GM12878 (cell line): ENCODE results near the gene CARS2. TPM values are rescaled to one million over a fixed set of nuclear protein-coding genes. Genes with fewer than 3 reads are reported as not detected.

Source experiments
- BHLHE40 ChIP-seq, 2 experiments: fragments of 450-650 bp in 1 of 2; IDR thresholded peaks; 2 replicates each; pipeline ENCODE4 v1.6.1; 2011 to 2017; ENCODE audit warnings: low read depth in 2 of 2, borderline replicate concordance in 1 of 2, improper control_type of control experiment in 1 of 2, low read length in 1 of 2, mild to moderate bottlenecking in 1 of 2
- BMI1 ChIP-seq: fragments of 450-650 bp; IDR thresholded peaks from 2 replicates; pipeline ENCODE4 v1.6.1; 2016; ENCODE audit warnings: mild to moderate bottlenecking, moderate library complexity, borderline replicate concordance
- CBFB ChIP-seq: IDR thresholded peaks from 2 replicates; pipeline ENCODE4 v1.6.1; 2016; ENCODE audit warnings: antibody characterized with exemption, low read depth
- CEBPB ChIP-seq, 2 experiments: fragments of 150-350 bp in 1 of 2; IDR thresholded peaks; 2 replicates each; pipeline ENCODE4 v1.6.1; 2012 to 2014; ENCODE audit warnings: low read depth in 2 of 2, low read length in 2 of 2, borderline replicate concordance in 1 of 2, inconsistent platforms in 1 of 2
- CREM ChIP-seq: IDR thresholded peaks from 2 replicates; pipeline ENCODE4 v1.6.1; 2014; ENCODE audit warnings: antibody characterized with exemption, low read depth
- EGR1 ChIP-seq, 2 experiments: IDR thresholded peaks; 1 replicate in 1 of 2; 2 replicates in 1 of 2; pipeline ENCODE4 v1.6.1; 2011 to 2012; ENCODE audit warnings: low read depth in 2 of 2, low read length in 2 of 2, borderline replicate concordance in 1 of 2, mild to moderate bottlenecking in 1 of 2, moderate library complexity in 1 of 2
- ESRRA ChIP-seq: IDR thresholded peaks from 2 replicates; pipeline ENCODE4 v1.6.1; 2012; ENCODE audit warnings: mild to moderate bottlenecking, low read length, improper control_type of control experiment
- ETV6 ChIP-seq, 2 experiments: fragments of 450-650 bp in 1 of 2; IDR thresholded peaks in 1 of 2; conservative IDR thresholded peaks in 1 of 2; 2 replicates each; pipeline ENCODE4 v1.6.1; 2014; ENCODE audit warnings: antibody characterized with exemption in 1 of 2, borderline replicate concordance in 1 of 2, low read depth in 1 of 2, mild to moderate bottlenecking in 1 of 2, moderate library complexity in 1 of 2
- FOXK2 ChIP-seq: fragments of 450-650 bp; IDR thresholded peaks from 2 replicates; pipeline ENCODE4 v1.6.1; 2017; ENCODE audit warnings: mild to moderate bottlenecking, moderate library complexity
- HCFC1 ChIP-seq: fragments of 150-350 bp; IDR thresholded peaks from 2 replicates; pipeline ENCODE4 v1.6.1; 2014; ENCODE audit warnings: low read length
- IKZF1 ChIP-seq: fragments of 450-650 bp; conservative IDR thresholded peaks from 2 replicates; pipeline ENCODE4 v1.6.1; 2017; ENCODE audit warnings: antibody characterized with exemption, mild to moderate bottlenecking
- LARP7 ChIP-seq: fragments of 450-650 bp; IDR thresholded peaks from 2 replicates; pipeline ENCODE4 v1.6.1; 2017; ENCODE audit warnings: mild to moderate bottlenecking
- MYB ChIP-seq: fragments of 150-350 bp; IDR thresholded peaks from 2 replicates; pipeline ENCODE4 v1.6.1; 2014; ENCODE audit warnings: mild to moderate bottlenecking, low read depth, low read length, borderline replicate concordance
- NFYA ChIP-seq: IDR thresholded peaks from 2 replicates; pipeline ENCODE4 v1.6.1; 2011; ENCODE audit warnings: low read depth, mild to moderate bottlenecking, low read length, improper control_type of control experiment, borderline replicate concordance
- PRDM15 ChIP-seq: fragments of 450-650 bp; formaldehyde crosslinking; IDR thresholded peaks from 2 replicates; pipeline ENCODE4 v1.4.0; 2020; ENCODE audit warnings: mild to moderate bottlenecking, moderate library complexity
- RCOR1 ChIP-seq: conservative IDR thresholded peaks from 2 replicates; pipeline ENCODE4 v1.6.1; 2012; ENCODE audit warnings: low read depth, low read length, improper control_type of control experiment
- SP1 ChIP-seq: IDR thresholded peaks from one replicate; pipeline ENCODE4 v1.6.1; 2011; ENCODE audit warnings: low read depth, low read length
- SPI1 ChIP-seq: IDR thresholded peaks from 2 replicates; pipeline ENCODE4 v1.6.1; 2011; ENCODE audit warnings: low read depth, mild to moderate bottlenecking, low read length, moderate library complexity, borderline replicate concordance; ENCODE audit not compliant: insufficient read depth
- TCF12 ChIP-seq: IDR thresholded peaks from 2 replicates; pipeline ENCODE4 v1.6.1; 2011; ENCODE audit warnings: low read depth, mild to moderate bottlenecking, low read length
- USF2 ChIP-seq: IDR thresholded peaks from 2 replicates; pipeline ENCODE4 v1.6.1; 2011; ENCODE audit warnings: low read depth, low read length, improper control_type of control experiment, borderline replicate concordance
- polyA plus RNA-seq, 11 experiments: library from polyadenylated mRNA; depleted of rRNA in 4 of 11; unstranded in 6 of 11; stranded (reverse) in 5 of 11; fragments of >200 nt; fragmentation: Nextera tagmentation in 4 of 11; fragmentation: Illumina TruSeq in 1 of 11; extraction: Ambion mirVana in 4 of 11; extraction: Trizol in 1 of 11; gene quantifications; 1 replicate in 1 of 11; 2 replicates in 10 of 11; pipeline versions ENCODE4 v1.2.1 to v1.2.3, GENCODE V29; 2011 to 2016; ENCODE audit warnings: inconsistent platforms in 2 of 11, missing spikeins in 2 of 11, low read depth in 1 of 11
- total RNA-seq, 4 experiments: library from RNA; depleted of rRNA in 3 of 4; stranded (reverse); fragments of >200 nt in 3 of 4; fragmentation: Illumina TruSeq in 1 of 4; extraction: Trizol in 1 of 4; gene quantifications; 2 replicates each; pipeline versions ENCODE4 v1.2.1 to v1.2.3, GENCODE V29; 2013 to 2021
- TF ChIP-seq, protein P1 (sequence below): fragments of 450-650 bp; IDR thresholded peaks from 2 replicates; pipeline ENCODE4 v1.6.1; 2014; ENCODE audit warnings: mild to moderate bottlenecking
- TF ChIP-seq, protein P2 (sequence below): fragments of 450-650 bp; IDR thresholded peaks from 2 replicates; pipeline ENCODE4 v1.6.1; 2016; ENCODE audit warnings: mild to moderate bottlenecking

The CARS2 gene
- total and polyA plus RNA-seq, 10 of the 15 experiments (the other 5 are each of a cell fraction or from before 2014, with no cell fraction given), result 4.2 to 101 (median 61.5) TPM

- peak; percentile 53; the same call in 1 of the 2 replicates for TF ChIP-seq PRDM15
- no peak for TF ChIP-seq MYB
- TF ChIP-seq ETV6 (conservative IDR thresholded peaks at IDR 0.05 in 1 of 2, IDR thresholded peaks at IDR 0.05 in 1 of 2; ENCODE audit: borderline replicate concordance in 1 of 2, low read depth in 1 of 2), result no peak; a peak in 1 of 4 replicates
- peak; percentile 54; the same call in 1 of the 2 replicates for TF ChIP-seq ESRRA
- peak; percentile 99 to 100 for TF ChIP-seq BHLHE40 (IDR thresholded peaks at IDR 0.05; ENCODE audit: borderline replicate concordance in 1 of 2, low read depth in 2 of 2, low read length in 1 of 2)
- TF ChIP-seq, protein P1, sequence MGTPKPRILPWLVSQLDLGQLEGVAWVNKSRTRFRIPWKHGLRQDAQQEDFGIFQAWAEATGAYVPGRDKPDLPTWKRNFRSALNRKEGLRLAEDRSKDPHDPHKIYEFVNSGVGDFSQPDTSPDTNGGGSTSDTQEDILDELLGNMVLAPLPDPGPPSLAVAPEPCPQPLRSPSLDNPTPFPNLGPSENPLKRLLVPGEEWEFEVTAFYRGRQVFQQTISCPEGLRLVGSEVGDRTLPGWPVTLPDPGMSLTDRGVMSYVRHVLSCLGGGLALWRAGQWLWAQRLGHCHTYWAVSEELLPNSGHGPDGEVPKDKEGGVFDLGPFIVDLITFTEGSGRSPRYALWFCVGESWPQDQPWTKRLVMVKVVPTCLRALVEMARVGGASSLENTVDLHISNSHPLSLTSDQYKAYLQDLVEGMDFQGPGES, result peak; percentile 93
- no peak for TF ChIP-seq BMI1
- TF ChIP-seq SP1, result peak; percentile 99
- TF ChIP-seq CEBPB (IDR thresholded peaks at IDR 0.05; ENCODE audit: borderline replicate concordance in 1 of 2, low read depth in 2 of 2, low read length in 2 of 2), result no peak
- TF ChIP-seq TCF12, result peak; percentile 57; the same call in 1 of the 2 replicates
- TF ChIP-seq EGR1 (IDR thresholded peaks at IDR 0.05; ENCODE audit: borderline replicate concordance in 1 of 2, low read depth in 2 of 2, low read length in 2 of 2), result peak in 1 of 2 experiments; percentile 44; a peak in 1 of 3 replicates
- TF ChIP-seq SPI1, result 0 out of 2 replicates have a peak, but pooled peaks have one; percentile 34
- peak; percentile 58 for TF ChIP-seq LARP7
- TF ChIP-seq FOXK2, result no peak
- peak; percentile 95; the same call in 1 of the 2 replicates for TF ChIP-seq CBFB
- peak; percentile 62 for TF ChIP-seq NFYA
- TF ChIP-seq, protein P2, sequence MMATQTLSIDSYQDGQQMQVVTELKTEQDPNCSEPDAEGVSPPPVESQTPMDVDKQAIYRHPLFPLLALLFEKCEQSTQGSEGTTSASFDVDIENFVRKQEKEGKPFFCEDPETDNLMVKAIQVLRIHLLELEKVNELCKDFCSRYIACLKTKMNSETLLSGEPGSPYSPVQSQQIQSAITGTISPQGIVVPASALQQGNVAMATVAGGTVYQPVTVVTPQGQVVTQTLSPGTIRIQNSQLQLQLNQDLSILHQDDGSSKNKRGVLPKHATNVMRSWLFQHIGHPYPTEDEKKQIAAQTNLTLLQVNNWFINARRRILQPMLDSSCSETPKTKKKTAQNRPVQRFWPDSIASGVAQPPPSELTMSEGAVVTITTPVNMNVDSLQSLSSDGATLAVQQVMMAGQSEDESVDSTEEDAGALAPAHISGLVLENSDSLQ, result peak; percentile 99
- no peak for TF ChIP-seq USF2
- peak; percentile 81 for TF ChIP-seq HCFC1
- peak; percentile 98 for TF ChIP-seq IKZF1
- TF ChIP-seq CREM, result peak; percentile 32; the same call in 1 of the 2 replicates
- TF ChIP-seq RCOR1, result no peak; the same call in 1 of the 2 replicates
Observed at GRCh38 chr13:110712849-110713641, 7.1 kb upstream of the CARS2 start (continued).
